GM12873 (cell line): ENCODE results near the gene NUMA1.

Source experiments
- TF ChIP-seq, protein P1 (sequence below): IDR thresholded peaks from 2 replicates; pipeline ENCODE4 v1.5.1; 2012; ENCODE audit warnings: low read depth, mild to moderate bottlenecking, moderate library complexity, low read length, control low read depth; ENCODE audit not compliant: insufficient read depth; ENCODE audit errors: missing control alignments

The NUMA1 gene

GRCh38 chr11:72041364-72042063 lies 38.8 kb downstream of the NUMA1 start:
- TF ChIP-seq, protein P1, sequence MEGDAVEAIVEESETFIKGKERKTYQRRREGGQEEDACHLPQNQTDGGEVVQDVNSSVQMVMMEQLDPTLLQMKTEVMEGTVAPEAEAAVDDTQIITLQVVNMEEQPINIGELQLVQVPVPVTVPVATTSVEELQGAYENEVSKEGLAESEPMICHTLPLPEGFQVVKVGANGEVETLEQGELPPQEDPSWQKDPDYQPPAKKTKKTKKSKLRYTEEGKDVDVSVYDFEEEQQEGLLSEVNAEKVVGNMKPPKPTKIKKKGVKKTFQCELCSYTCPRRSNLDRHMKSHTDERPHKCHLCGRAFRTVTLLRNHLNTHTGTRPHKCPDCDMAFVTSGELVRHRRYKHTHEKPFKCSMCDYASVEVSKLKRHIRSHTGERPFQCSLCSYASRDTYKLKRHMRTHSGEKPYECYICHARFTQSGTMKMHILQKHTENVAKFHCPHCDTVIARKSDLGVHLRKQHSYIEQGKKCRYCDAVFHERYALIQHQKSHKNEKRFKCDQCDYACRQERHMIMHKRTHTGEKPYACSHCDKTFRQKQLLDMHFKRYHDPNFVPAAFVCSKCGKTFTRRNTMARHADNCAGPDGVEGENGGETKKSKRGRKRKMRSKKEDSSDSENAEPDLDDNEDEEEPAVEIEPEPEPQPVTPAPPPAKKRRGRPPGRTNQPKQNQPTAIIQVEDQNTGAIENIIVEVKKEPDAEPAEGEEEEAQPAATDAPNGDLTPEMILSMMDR = no peak

DNA sequence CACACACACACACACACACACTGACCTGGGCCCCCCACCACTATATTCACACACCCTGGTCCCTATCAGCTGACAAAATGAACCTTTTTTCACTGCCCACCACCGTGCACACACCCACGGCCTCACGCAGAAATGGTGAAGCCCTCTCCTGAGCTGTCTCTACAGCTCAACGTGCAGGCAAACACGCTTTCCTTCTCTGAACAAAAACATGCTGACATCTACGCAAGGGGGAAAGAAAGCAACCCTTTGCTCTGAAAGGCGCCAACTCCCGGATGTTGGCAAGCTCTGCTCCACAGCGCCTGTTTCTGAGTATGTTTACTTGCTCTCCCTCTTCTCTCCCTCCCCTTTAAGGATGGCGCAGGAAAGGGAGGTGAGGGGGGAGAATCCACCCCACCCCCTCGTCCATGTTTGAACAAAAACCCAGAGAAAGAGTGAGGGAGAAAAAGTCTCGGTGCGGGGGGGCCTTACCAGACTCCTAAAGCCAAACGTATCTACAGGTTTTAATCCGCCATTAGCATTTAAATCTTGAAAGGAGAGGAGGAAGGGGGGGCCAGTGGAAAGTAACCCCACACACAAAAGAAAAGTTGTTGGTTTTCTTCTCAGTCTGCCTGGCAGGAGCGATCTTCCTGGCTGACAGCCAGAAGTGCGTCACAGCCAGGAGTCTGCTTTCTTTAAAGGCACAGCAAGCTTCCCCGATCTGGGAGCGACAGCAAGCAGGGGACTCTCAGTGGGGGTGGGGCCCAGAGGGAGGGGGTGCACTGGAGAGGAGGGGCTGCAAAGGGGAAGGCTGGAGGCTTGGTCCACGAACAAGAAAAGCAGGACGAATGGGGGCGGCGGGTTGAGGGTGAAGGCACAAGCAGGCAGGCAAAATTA lies 39.6 kb downstream of the NUMA1 start:
- TF ChIP-seq, protein P1 = no peak

- TF ChIP-seq, protein P1 = no peak
These were observed 40.4 kb downstream of the NUMA1 start for GRCh38 chr11:72039856-72040401.

- TF ChIP-seq, protein P1 = no peak
These were observed 41.1 kb downstream of the NUMA1 start for GRCh38 chr11:72039031-72039855.

- TF ChIP-seq, protein P1 = no peak
These were observed 41.9 kb downstream of the NUMA1 start for GRCh38 chr11:72038491-72038890.

- TF ChIP-seq, protein P1 = no peak
These were observed 42.6 kb downstream of the NUMA1 start for GRCh38 chr11:72037554-72038311.
